ENCODE measurements around the gene CCDC148.
"Not testable (repeated sequence)": the region's sequence is repeated elsewhere in the genome, so short reads cannot be mapped to it uniquely, and the experiment has no call there.

Gene CCDC148

GRCh38 chr2:158312981-158313380, 143.6 kb downstream of the CCDC148 start:
- peaks cover 10% of the 10 kb centered on the region; the same call in 1 of the 2 replicates for H3K27me3 ChIP-seq (ENCODE audit: control insufficient read depth, low read length)
- H3K36me3 ChIP-seq (ENCODE audit: control insufficient read depth, low read length) = no peaks in the 10 kb centered on the region
- H3K27ac ChIP-seq (ENCODE audit: low read depth, low read length) = no peak overlapping the region
- no peaks in the 10 kb centered on the region for H3K4me1 ChIP-seq (ENCODE audit: control insufficient read depth, low read length)
- H3K4me2 ChIP-seq (ENCODE audit: low read length) = no peak overlapping the region
- no peak overlapping the region for H3K4me3 ChIP-seq (ENCODE audit: low read length)
- no peaks in the 10 kb centered on the region for H3K79me2 ChIP-seq (ENCODE audit: control insufficient read depth, low read length)
- no peaks in the 10 kb centered on the region for H3K9me3 ChIP-seq (ENCODE audit: control insufficient read depth, insufficient read depth, low read length)
- H4K20me1 ChIP-seq (ENCODE audit: control insufficient read depth, insufficient read depth, low read depth, low read length) = no peaks in the 10 kb centered on the region
- no peak for TF ChIP-seq EZH2phosphoT487 (IDR thresholded peaks at IDR 0.05; ENCODE audit: borderline replicate concordance, low read length)
- no peak for TF ChIP-seq CTCF (IDR thresholded peaks at IDR 0.05; ENCODE audit: low read depth, low read length, poor library complexity, severe bottlenecking)
- H3F3A ChIP-seq (ENCODE audit: control insufficient read depth, insufficient read depth) = no peaks in the 10 kb centered on the region
- H3K9me2 ChIP-seq (replicated peaks; ENCODE audit: control insufficient read depth, low read length) = no peaks in the 10 kb centered on the region

- not testable (repeated sequence) for H3K27ac ChIP-seq (ENCODE audit: low read depth, low read length); H3K27me3 ChIP-seq (ENCODE audit: control insufficient read depth, low read length); H4K20me1 ChIP-seq (ENCODE audit: control insufficient read depth, insufficient read depth, low read depth, low read length); H3F3A ChIP-seq (ENCODE audit: control insufficient read depth, insufficient read depth); H3K4me1 ChIP-seq (ENCODE audit: control insufficient read depth, low read length); H3K79me2 ChIP-seq (ENCODE audit: control insufficient read depth, low read length); H3K9me3 ChIP-seq (ENCODE audit: control insufficient read depth, insufficient read depth, low read length); H3K4me2 ChIP-seq (ENCODE audit: low read length); H3K9me2 ChIP-seq (replicated peaks; ENCODE audit: control insufficient read depth, low read length); H3K36me3 ChIP-seq (ENCODE audit: control insufficient read depth, low read length); H3K4me3 ChIP-seq (ENCODE audit: low read length)
These were observed 146.1 kb downstream of the CCDC148 start for GRCh38 chr2:158310407-158310806.

GRCh38 chr2:158305501-158305900, 151.1 kb downstream of the CCDC148 start:
- H3K4me1 ChIP-seq (ENCODE audit: control insufficient read depth, low read length) = no peaks in the 10 kb centered on the region
- TF ChIP-seq CTCF (IDR thresholded peaks at IDR 0.05; ENCODE audit: low read depth, low read length, poor library complexity, severe bottlenecking) = no peak
- no peak for TF ChIP-seq EZH2phosphoT487 (IDR thresholded peaks at IDR 0.05; ENCODE audit: borderline replicate concordance, low read length)
- H3K36me3 ChIP-seq (ENCODE audit: control insufficient read depth, low read length) = no peaks in the 10 kb centered on the region

GRCh38 chr2:158300394-158300793, 156.2 kb downstream of the CCDC148 start:
- H3K36me3 ChIP-seq (ENCODE audit: control insufficient read depth, low read length) = no peaks in the 10 kb centered on the region
- H3K4me2 ChIP-seq (ENCODE audit: low read length) = no peak overlapping the region
- no peak overlapping the region for H3K27ac ChIP-seq (ENCODE audit: low read depth, low read length)
- H3K27me3 ChIP-seq (ENCODE audit: control insufficient read depth, low read length) = no peaks in the 10 kb centered on the region
- H3K9me3 ChIP-seq (ENCODE audit: control insufficient read depth, insufficient read depth, low read length) = no peaks in the 10 kb centered on the region
- TF ChIP-seq EZH2phosphoT487 (IDR thresholded peaks at IDR 0.05; ENCODE audit: borderline replicate concordance, low read length) = no peak
- no peak for TF ChIP-seq CTCF (IDR thresholded peaks at IDR 0.05; ENCODE audit: low read depth, low read length, poor library complexity, severe bottlenecking)
- H3K79me2 ChIP-seq (ENCODE audit: control insufficient read depth, low read length) = no peaks in the 10 kb centered on the region
- H3F3A ChIP-seq (ENCODE audit: control insufficient read depth, insufficient read depth) = no peaks in the 10 kb centered on the region
- no peaks in the 10 kb centered on the region for H3K4me1 ChIP-seq (ENCODE audit: control insufficient read depth, low read length)
- no peaks in the 10 kb centered on the region for H4K20me1 ChIP-seq (ENCODE audit: control insufficient read depth, insufficient read depth, low read depth, low read length)
- no peak overlapping the region for H3K4me3 ChIP-seq (ENCODE audit: low read length)
- H3K9me2 ChIP-seq (replicated peaks; ENCODE audit: control insufficient read depth, low read length) = no peaks in the 10 kb centered on the region

More at GRCh38 chr2:158305501-158305900, 151.1 kb downstream of the CCDC148 start:
- Histone ChIP-seq H3F3A (ENCODE audit: control insufficient read depth, insufficient read depth) (no peaks in the 10 kb centered on the region), H3K4me2 (ENCODE audit: low read length) (no peak overlapping the region), H3K79me2 (ENCODE audit: control insufficient read depth, low read length) (no peaks in the 10 kb centered on the region), H3K27ac (ENCODE audit: low read depth, low read length) (no peak overlapping the region), H3K4me3 (ENCODE audit: low read length) (no peak overlapping the region), H3K27me3 (ENCODE audit: control insufficient read depth, low read length) (peaks cover 2% of the 10 kb centered on the region; the same call in 1 of the 2 replicates), H3K9me2 (replicated peaks; ENCODE audit: control insufficient read depth, low read length) (no peaks in the 10 kb centered on the region), H3K9me3 (ENCODE audit: control insufficient read depth, insufficient read depth, low read length) (no peaks in the 10 kb centered on the region), H4K20me1 (ENCODE audit: control insufficient read depth, insufficient read depth, low read depth, low read length) (no peaks in the 10 kb centered on the region)
